K562 (cell line): ENCODE results near the gene IGDCC3. TPM values are rescaled to one million over a fixed set of nuclear protein-coding genes. Genes with fewer than 3 reads are reported as not detected.
A peak's percentile ranks its signal among the peaks of the same experiment; 100 is the strongest.

Source experiments
- E2F6 ChIP-seq, 2 experiments: IDR thresholded peaks; 2 replicates each; pipeline ENCODE4 v1.6.1; 2011; ENCODE audit warnings: borderline replicate concordance in 1 of 2, control low read depth in 1 of 2, low read depth in 1 of 2, low read length in 1 of 2, mild to moderate bottlenecking in 1 of 2, mixed read lengths in 1 of 2, moderate library complexity in 1 of 2; ENCODE audit not compliant: insufficient read depth in 1 of 2, insufficient read length in 1 of 2, poor library complexity in 1 of 2, severe bottlenecking in 1 of 2; ENCODE audit errors: extremely low read depth in 1 of 2
- TEAD1 ChIP-seq, 2 experiments: fragments of 450-650 bp in 1 of 2; sonication (generic) in 1 of 2; formaldehyde crosslinking; IDR thresholded peaks; 2 replicates each; pipeline versions ENCODE4 v1.4.0 to v1.8.0; 2020 to 2022; ENCODE audit warnings: mild to moderate bottlenecking in 2 of 2, missing genetic modification reagents in 1 of 2
- TSHZ1 ChIP-seq: fragments of 250-450 bp; sonication (Bioruptor Pico); IDR thresholded peaks from 2 replicates; pipeline ENCODE4 v1.4.0; 2020; ENCODE audit warnings: mild to moderate bottlenecking, moderate library complexity
- ZNF197 ChIP-seq: fragments of 200-800 bp; sonication (Bioruptor generic); IDR thresholded peaks from 2 replicates; pipeline ENCODE4 v1.6.1; 2016; ENCODE audit warnings: low read depth, missing genetic modification characterization, missing compliant biosample characterization
- ZNF24 ChIP-seq: fragments of 450-650 bp; IDR thresholded peaks from 2 replicates; pipeline ENCODE4 v1.6.1; 2016
- polyA plus RNA-seq, 8 experiments: library from polyadenylated mRNA; depleted of rRNA in 4 of 8; stranded (reverse) in 5 of 8; unstranded in 3 of 8; fragments of >200 nt; fragmentation: Nextera tagmentation in 2 of 8; fragmentation: Illumina TruSeq in 1 of 8; extraction: Ambion mirVana in 2 of 8; extraction: Trizol in 1 of 8; gene quantifications; 2 replicates each; pipeline versions ENCODE4 v1.2.1 to v1.2.3, GENCODE V29; 2011 to 2014; ENCODE audit warnings: inconsistent platforms in 1 of 8, missing spikeins in 1 of 8
- total RNA-seq, 7 experiments: library from RNA; depleted of rRNA in 6 of 7; stranded (reverse); fragments of >200 nt in 6 of 7; fragmentation: Illumina TruSeq in 2 of 7; extraction: Trizol in 2 of 7; gene quantifications; 2 replicates each; pipeline versions ENCODE4 v1.2.1 to v1.2.3, GENCODE V29; 2011 to 2021; ENCODE audit warnings: low replicate concordance in 1 of 7
- TF ChIP-seq, protein P1 (sequence below): fragments of 450-650 bp; IDR thresholded peaks from 2 replicates; pipeline ENCODE4 v1.6.1; 2016; ENCODE audit warnings: mild to moderate bottlenecking, moderate library complexity

Gene IGDCC3
- total and polyA plus RNA-seq, 9 of the 15 experiments (the other 6 are each of a cell fraction or from before 2014, with no cell fraction given): not detected

DNA sequence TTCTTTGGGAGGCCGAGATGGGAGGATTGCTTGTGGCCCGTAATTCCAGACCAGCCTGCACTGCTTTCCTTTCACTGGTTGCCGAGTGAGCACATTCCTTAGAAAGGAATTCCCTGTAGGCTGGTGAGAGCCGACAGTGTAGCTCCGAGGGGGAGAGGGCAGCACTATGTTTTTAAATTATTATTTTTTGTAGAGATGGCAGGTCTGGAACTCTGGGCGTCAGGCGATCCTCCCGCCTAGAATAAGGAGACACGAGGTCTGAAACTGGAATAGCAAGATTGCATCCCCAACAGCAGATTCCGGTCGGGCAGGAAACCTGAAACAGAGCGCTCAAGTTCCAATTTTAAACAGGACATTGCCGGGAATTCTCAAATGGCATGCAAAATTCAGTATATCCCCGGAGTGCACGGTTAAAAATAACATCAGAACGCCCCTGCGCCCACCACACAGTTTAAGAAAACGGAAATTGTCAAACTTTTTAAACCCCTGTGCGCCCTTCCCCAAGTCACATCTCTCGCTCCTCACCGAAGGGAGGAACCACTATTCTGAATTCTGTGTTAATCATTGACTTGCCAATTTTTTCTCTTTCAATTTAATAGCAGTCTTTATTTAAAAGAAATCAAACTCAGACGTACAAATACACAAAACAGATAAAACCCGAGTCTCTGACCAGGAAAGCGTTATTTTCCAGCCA is 74.0 kb downstream of the IGDCC3 start (continued):
- no peak; a peak in 1 of 4 replicates for TF ChIP-seq TEAD1 (CRISPR knock-in tag; IDR thresholded peaks at IDR 0.05)
- TF ChIP-seq ZNF197 (CRISPR knock-in tag): no peak; the same call in 1 of the 2 replicates
- 0 out of 2 replicates have a peak, but pooled peaks have one; percentile 33 for TF ChIP-seq TSHZ1 (CRISPR knock-in tag)
- TF ChIP-seq, protein P1, sequence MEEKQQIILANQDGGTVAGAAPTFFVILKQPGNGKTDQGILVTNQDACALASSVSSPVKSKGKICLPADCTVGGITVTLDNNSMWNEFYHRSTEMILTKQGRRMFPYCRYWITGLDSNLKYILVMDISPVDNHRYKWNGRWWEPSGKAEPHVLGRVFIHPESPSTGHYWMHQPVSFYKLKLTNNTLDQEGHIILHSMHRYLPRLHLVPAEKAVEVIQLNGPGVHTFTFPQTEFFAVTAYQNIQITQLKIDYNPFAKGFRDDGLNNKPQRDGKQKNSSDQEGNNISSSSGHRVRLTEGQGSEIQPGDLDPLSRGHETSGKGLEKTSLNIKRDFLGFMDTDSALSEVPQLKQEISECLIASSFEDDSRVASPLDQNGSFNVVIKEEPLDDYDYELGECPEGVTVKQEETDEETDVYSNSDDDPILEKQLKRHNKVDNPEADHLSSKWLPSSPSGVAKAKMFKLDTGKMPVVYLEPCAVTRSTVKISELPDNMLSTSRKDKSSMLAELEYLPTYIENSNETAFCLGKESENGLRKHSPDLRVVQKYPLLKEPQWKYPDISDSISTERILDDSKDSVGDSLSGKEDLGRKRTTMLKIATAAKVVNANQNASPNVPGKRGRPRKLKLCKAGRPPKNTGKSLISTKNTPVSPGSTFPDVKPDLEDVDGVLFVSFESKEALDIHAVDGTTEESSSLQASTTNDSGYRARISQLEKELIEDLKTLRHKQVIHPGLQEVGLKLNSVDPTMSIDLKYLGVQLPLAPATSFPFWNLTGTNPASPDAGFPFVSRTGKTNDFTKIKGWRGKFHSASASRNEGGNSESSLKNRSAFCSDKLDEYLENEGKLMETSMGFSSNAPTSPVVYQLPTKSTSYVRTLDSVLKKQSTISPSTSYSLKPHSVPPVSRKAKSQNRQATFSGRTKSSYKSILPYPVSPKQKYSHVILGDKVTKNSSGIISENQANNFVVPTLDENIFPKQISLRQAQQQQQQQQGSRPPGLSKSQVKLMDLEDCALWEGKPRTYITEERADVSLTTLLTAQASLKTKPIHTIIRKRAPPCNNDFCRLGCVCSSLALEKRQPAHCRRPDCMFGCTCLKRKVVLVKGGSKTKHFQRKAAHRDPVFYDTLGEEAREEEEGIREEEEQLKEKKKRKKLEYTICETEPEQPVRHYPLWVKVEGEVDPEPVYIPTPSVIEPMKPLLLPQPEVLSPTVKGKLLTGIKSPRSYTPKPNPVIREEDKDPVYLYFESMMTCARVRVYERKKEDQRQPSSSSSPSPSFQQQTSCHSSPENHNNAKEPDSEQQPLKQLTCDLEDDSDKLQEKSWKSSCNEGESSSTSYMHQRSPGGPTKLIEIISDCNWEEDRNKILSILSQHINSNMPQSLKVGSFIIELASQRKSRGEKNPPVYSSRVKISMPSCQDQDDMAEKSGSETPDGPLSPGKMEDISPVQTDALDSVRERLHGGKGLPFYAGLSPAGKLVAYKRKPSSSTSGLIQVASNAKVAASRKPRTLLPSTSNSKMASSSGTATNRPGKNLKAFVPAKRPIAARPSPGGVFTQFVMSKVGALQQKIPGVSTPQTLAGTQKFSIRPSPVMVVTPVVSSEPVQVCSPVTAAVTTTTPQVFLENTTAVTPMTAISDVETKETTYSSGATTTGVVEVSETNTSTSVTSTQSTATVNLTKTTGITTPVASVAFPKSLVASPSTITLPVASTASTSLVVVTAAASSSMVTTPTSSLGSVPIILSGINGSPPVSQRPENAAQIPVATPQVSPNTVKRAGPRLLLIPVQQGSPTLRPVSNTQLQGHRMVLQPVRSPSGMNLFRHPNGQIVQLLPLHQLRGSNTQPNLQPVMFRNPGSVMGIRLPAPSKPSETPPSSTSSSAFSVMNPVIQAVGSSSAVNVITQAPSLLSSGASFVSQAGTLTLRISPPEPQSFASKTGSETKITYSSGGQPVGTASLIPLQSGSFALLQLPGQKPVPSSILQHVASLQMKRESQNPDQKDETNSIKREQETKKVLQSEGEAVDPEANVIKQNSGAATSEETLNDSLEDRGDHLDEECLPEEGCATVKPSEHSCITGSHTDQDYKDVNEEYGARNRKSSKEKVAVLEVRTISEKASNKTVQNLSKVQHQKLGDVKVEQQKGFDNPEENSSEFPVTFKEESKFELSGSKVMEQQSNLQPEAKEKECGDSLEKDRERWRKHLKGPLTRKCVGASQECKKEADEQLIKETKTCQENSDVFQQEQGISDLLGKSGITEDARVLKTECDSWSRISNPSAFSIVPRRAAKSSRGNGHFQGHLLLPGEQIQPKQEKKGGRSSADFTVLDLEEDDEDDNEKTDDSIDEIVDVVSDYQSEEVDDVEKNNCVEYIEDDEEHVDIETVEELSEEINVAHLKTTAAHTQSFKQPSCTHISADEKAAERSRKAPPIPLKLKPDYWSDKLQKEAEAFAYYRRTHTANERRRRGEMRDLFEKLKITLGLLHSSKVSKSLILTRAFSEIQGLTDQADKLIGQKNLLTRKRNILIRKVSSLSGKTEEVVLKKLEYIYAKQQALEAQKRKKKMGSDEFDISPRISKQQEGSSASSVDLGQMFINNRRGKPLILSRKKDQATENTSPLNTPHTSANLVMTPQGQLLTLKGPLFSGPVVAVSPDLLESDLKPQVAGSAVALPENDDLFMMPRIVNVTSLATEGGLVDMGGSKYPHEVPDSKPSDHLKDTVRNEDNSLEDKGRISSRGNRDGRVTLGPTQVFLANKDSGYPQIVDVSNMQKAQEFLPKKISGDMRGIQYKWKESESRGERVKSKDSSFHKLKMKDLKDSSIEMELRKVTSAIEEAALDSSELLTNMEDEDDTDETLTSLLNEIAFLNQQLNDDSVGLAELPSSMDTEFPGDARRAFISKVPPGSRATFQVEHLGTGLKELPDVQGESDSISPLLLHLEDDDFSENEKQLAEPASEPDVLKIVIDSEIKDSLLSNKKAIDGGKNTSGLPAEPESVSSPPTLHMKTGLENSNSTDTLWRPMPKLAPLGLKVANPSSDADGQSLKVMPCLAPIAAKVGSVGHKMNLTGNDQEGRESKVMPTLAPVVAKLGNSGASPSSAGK: peak; percentile 98
- no peak for TF ChIP-seq ZNF24
- TF ChIP-seq E2F6 (IDR thresholded peaks at IDR 0.05; ENCODE audit: borderline replicate concordance in 1 of 2, extremely low read depth in 1 of 2, insufficient read depth in 1 of 2, insufficient read length in 1 of 2, low read depth in 1 of 2, low read length in 1 of 2, poor library complexity in 1 of 2, severe bottlenecking in 1 of 2): peak; percentile 86 to 99
